Activated gamma-delta T cell (primary cell): ENCODE results near the gene CDY2A.
"Not testable (repeated sequence)": the region's sequence is repeated elsewhere in the genome, so short reads cannot be mapped to it uniquely, and the experiment has no call there.

ENCODE experiments used
- DNase-seq: peaks from one replicate; lab custom pipeline; 2025; lab: John Stamatoyannopoulos, UW
- total RNA-seq, 2 donors: gene quantifications; one replicate each; lab custom pipeline; 2026; lab: John Stamatoyannopoulos, UW

Gene CDY2A, protein sequence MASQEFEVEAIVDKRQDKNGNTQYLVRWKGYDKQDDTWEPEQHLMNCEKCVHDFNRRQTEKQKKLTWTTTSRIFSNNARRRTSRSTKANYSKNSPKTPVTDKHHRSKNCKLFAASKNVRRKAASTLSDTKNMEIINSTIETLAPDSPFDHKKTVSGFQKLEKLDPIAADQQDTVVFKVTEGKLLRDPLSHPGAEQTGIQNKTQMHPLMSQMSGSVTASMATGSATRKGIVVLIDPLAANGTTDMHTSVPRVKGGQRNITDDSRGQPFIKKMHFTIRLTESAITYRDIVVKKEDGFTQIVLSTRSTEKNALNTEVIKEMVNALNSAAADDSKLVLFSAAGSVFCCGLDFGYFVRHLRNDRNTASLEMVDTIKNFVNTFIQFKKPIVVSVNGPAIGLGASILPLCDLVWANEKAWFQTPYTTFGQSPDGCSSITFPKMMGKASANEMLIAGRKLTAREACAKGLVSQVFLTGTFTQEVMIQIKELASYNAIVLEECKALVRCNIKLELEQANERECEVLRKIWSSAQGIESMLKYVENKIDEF
- total RNA-seq, result 0 reads per million in 2 donors

DNA sequence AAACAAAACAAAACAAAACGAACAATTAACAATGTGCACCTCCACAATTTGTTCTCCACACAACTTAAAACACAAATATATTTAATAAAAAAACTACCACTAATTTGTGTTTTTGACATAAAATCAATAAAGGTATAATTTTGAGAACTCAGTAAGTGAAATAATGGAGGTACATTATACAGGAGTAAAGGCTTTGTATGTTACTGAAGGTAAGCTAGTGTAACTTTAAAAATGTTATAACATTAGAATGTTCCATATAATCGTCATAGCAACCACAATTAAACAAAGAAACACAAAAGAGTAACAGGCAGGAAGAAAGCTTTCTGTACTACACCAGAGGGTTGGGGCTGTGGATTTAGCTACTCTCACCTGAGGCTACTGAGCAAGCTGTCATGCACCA, at the start of gene CDY2A:
Gene CDY2A (plus strand): TSS at position 301 of the 400 bp plus-strand sequence. CDS start 328 bp downstream, outside the sequence.
- DNase-seq, result not testable (repeated sequence)

DNA sequence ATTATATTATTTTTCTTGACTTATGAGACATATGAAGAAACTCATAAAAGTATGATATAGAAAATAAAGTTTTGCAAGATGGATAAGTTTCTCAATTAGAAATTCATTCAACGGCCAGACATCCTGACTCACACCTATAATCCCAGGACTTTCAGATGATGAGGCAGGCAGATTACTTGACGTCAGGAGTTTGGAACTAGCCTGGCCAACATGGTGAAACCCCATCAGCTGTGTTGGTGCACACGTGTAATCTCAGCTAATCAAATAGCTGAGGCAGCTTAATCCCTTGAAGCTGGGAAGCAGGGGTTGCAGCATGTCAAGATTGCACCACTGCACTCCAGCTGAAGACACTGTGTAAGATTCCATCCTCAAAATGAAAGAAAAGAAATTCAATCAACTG, 28.0 kb upstream of the CDY2A start:
- DNase-seq, result not testable (repeated sequence)

DNA sequence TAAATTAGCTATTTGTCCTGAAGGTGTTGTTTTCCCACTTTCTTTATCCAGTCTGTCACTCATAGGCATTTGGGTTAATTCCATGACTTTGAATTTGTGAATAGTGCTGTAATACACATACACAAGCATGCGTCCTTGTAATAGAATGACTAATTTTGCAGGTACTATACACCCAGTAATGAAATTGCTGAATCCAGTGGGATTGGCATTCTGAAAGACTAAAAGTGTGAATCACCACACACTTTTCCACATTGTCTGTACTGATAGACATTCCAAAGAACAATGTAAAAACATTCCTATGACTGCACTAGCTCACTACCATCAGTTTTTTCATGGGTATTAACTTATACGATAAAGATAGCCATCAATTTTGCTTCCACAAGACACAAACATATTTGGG, 27.3 kb upstream of the CDY2A start:
- DNase-seq, result not testable (repeated sequence)

DNA sequence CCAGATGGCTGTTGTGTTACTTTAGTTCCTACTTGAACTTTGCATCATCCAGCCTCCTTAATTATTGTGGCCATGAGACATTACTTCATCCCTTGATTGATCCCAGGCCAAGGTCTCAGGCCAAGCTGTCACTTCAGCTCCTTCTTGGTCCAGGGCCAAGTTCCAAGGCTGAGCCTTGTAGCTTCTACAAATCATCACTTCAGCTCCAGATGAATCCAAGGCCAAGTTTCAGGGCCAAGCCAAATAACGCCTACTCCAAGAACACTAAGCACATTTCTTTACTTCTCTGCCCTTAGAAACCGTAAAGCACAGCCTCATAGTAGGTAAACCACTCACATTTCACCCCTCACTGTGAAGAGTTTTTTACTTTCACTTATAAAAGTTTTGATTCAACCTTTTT, 1.7 kb upstream of the CDY2A start:
- not testable (repeated sequence) for DNase-seq

DNA sequence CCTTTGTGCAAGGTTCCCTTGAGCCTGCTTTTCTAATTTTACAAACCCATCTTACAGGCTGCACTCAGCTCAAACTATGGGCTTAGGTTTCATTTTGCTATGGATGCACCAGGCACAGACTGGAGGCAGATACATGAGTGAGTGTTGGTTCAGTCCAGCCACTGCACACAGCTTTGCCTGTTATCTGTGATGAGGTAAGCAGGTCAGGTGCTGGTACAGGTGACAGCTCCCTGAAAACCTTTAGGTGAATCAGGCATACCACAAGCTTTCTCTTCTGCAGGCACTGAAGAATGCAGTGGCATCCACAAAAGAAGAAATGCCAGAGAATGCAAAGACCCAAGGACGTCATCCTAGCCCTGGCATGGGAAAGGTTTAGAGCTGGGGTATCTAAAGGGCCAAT, 3.3 kb downstream of the CDY2A start:
- not testable (repeated sequence) for DNase-seq

DNA sequence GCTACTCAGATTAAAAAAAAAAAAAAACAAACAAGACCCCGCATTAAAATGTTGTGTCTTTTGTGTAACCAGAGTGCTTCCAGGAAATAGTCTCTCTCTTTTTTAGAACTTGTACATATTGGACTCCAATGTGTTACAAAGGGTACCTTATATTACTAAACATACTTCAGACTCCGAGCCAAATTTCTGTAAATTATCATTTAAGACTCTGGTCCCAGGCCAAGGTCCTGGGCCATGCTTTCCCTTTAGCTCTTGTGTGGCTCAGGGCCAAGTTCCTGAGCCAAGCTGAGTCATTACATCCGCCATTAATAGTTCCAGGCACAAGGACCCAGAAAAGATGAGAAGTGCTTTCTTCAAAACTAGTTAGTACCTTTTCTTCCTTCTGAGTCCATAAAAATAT, 4.6 kb downstream of the CDY2A start:
- DNase-seq, result not testable (repeated sequence)

DNA sequence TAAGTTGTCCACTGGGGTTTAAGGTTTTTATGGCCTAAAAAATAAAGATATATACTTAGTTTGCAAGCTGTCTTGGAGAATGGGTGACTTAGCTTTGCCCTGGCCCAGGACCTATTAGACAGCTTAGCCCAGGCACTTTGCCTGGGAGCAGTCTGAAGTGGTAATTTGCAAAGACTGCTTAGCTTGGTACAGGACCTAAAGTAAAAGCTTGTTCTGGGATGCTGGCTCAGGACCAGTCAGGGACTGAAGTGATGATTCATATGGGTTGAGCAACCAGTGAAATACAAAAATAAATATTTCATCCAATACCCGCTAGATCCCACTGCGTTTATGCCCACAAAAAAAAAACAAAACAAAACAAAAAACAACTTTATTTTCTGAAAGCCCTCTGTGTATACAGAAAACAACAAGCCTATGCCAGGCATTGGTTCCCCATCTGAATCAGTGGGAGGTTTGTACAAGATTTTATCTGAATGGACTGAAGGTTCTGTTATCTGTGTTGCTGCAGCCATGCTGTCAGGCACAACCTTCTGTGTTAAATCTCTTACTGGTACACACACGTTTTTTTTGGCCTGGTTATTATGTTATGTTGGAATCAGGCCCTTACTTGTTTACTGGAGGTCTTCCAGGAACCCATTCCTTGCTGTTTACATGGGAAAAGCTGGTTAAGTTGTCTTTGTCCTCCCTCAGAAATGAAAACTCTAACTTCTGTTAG, 8.7 kb downstream of the CDY2A start:
- DNase-seq, result not testable (repeated sequence)

DNA sequence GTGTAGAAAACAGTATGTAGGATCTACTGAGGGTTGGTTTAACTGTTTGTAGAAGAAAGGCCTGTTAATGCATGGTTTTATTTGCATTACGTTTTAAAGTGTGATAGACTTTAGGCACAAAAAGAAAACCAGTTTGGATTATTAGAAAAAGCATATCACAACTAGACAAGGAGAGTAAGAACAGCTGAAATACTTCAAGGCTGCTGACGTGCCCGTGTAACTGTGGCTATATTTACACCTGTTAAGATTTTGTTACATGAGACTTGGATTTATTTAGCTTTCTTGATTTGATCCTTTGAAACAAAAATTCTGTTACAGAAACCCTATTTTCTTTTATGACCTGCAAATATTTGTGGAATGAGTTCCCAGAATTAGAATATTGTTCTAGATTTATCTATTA, 9.3 kb downstream of the CDY2A start:
- DNase-seq, result not testable (repeated sequence)

DNA sequence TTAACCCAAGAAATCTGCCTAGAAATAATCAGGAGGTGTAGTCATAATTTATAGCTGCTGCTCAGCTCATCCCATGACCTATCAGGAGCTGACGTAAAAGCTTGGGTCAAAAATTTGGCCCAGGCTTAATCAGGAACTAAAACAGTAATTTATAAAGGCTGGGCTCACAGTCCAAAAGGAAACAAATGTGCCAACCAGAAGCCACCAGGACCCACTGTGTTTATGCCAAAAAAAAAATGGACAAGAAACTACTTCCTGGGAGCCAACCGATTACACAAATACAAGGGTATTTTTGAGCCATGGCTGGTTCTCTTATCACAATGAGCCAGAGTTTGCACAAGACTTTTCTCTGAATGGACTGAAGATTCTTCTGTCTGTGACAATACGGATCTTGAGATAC, 19.4 kb downstream of the CDY2A start:
- not testable (repeated sequence) for DNase-seq

DNA sequence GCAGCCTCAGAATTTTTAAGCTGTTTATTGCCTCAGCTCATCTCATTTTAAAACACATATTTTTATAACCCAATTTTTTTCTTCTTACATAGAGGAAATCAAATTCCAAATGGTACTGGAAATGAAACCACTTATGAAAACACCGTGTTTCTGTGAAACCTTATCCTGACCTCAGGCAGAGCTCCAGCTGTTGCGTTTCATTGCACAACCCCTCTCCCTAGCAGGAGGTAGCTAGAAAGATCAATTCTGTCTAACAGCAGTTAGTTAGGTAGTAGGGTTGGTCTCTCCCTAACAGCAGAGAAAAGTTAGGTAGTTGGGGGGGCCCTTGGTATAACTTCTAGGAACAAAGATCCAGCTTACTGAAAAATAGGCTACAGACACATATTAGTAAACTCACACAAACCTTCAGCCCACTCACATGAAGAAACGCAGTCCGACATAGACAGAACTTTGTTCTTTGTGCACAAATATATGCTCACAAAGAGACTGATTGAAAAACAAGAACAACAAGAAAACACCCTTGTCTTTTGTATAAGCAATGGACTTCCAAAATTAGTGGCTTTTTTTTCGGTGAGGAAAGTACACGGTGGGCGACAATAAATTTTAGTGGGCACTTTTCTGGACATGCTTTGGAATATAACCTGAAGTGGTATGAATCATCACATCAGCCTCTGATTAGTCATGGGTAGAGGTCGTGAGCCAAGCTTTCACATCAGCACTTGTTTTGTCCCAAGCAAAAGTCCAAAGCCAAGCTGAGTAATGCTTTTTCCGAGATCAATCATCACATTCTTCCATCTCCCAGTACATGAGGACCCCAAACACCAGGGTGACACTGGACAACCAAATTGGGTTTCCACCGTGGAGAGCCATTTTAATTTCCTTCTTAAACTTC, 22.8 kb downstream of the CDY2A start:
- DNase-seq, result not testable (repeated sequence)

DNA sequence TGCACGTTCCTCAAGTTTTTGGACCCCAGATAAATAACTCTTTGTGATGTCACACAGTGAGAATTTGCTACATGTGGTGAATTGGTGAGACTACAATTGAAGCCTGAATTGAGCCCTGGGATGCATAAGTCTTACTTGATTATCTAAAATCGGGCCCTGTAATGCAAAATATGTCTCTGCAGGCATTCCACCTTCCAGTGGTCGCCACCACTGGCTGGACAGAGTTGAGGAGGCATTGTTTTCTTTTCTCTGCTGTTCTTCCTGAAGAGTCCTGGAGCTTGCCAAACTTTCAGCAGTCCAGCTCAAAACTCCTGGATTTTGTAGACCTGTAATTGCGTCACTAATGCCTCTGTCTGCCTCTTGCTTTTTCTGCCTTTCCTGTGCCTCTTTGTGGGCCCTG, 23.5 kb downstream of the CDY2A start:
- not testable (repeated sequence) for DNase-seq

DNA sequence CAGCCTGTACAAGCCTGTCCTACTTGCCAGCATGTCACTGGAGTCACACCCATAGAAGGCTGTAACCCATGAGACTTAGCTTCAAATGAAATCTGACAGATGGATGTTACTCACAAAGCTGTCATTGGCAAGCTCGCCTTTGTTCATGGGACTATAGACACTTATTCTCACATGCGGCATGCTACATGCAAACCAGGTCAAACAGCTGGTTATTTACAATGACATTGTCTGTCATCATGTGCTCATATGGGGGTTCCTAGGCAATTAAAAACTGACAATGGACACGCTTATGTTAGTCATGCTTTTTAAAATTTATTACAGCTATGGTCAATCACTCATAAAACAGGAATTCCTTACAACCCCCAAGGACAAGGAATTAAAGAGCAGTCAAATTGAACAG, 30.9 kb downstream of the CDY2A start:
- DNase-seq, result not testable (repeated sequence)

DNA sequence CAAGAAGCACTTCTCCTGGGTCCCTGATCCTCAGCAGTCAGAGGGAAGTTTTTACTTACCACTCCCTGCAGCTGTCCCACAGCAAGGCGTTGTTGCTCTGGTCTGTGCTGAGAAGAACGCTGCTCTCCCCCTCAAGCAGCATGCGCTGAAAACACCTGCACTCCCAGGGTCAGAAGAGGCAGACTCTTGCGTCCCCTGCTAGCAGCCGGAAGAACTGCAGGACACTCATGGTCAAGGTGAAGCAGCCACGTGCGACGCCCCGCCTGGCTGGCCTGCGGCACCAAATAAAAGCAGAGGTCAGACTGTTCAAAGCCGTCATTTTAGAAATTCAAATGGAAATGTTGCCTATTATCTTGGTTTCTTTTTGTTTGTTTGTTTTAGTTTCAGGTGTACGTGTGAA, 47.9 kb downstream of the CDY2A start:
- DNase-seq, result not testable (repeated sequence)
